Breast epithelium (tissue), 3 donors: ENCODE results near the gene IGF2BP2.

ENCODE experiments used
- POLR2AphosphoS5 ChIP-seq, 3 donors: sonication (generic); formaldehyde crosslinking; IDR thresholded peaks; one replicate each; pipeline ENCODE4 v1.6.1; 2017; ENCODE audit warnings: antibody characterized with exemption in 3 of 3
- TF ChIP-seq, protein P1 (sequence below), 3 donors: fragments of 450-650 bp; IDR thresholded peaks; one replicate each; pipeline ENCODE4 v1.5.1; 2016 to 2017; ENCODE audit warnings: antibody characterized with exemption in 3 of 3, mild to moderate bottlenecking in 3 of 3, moderate library complexity in 3 of 3

DNA sequence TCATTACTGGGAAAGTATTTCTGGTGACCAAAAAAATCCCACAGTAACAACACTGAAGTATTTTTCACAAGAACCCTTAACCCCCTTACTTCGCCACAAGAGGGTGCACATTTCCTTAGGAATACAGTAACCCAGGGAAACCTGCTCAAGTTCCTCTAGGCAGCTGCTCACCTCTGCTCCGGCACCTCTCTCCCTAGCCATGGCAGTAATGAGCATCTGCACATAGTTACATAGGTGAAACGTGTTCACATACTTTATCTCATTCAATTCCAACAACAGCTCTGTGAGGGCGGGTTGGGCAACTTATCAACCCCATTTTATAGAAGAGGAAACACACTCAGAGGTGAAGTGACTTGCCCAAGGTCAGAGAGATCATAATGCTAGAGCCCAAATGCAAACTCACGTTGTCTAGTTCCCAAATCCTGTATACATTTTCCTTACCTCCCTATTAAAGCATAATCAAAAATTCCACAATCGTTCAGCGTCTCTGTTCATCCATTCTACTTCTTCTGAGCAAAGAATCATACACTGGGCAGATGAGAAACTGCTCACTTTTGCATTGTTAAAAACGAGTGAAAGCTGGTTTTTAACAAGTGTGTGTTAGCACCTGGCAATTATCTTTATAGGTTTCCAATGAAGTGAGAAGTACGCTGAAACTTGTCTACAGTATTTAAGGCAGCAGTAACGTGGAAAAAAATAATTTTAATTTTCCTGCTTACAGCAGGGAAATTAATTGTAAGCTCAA lies 90.7 kb downstream of the IGF2BP2 start:
- TF ChIP-seq, protein P1, sequence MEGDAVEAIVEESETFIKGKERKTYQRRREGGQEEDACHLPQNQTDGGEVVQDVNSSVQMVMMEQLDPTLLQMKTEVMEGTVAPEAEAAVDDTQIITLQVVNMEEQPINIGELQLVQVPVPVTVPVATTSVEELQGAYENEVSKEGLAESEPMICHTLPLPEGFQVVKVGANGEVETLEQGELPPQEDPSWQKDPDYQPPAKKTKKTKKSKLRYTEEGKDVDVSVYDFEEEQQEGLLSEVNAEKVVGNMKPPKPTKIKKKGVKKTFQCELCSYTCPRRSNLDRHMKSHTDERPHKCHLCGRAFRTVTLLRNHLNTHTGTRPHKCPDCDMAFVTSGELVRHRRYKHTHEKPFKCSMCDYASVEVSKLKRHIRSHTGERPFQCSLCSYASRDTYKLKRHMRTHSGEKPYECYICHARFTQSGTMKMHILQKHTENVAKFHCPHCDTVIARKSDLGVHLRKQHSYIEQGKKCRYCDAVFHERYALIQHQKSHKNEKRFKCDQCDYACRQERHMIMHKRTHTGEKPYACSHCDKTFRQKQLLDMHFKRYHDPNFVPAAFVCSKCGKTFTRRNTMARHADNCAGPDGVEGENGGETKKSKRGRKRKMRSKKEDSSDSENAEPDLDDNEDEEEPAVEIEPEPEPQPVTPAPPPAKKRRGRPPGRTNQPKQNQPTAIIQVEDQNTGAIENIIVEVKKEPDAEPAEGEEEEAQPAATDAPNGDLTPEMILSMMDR (IDR thresholded peaks at IDR 0.05) = peak in 2 of 3 donors; percentile 35 to 48
- no peak for TF ChIP-seq POLR2AphosphoS5 (IDR thresholded peaks at IDR 0.05)
